K562 (cell line): ENCODE measurements around the gene COMTD1. TPM values are rescaled to one million over a fixed set of nuclear protein-coding genes. Genes with fewer than 3 reads are reported as not detected.

Experiments
- ARHGAP35 ChIP-seq: fragments of 450-650 bp; IDR thresholded peaks from 2 replicates; pipeline ENCODE4 v1.6.1; 2018; ENCODE audit not compliant: partially characterized antibody
- ARID1B ChIP-seq: fragments of 450-650 bp; IDR thresholded peaks from 2 replicates; pipeline ENCODE4 v1.6.1; 2016; ENCODE audit warnings: antibody characterized with exemption, mild to moderate bottlenecking, inconsistent platforms
- ATF4 ChIP-seq: fragments of 450-650 bp; formaldehyde crosslinking; IDR thresholded peaks from 2 replicates; pipeline ENCODE4 v1.4.0; 2022; ENCODE audit warnings: mild to moderate bottlenecking, moderate library complexity
- BRCA1 ChIP-seq, 2 experiments: fragments of 450-650 bp in 1 of 2; sonication (generic) in 1 of 2; formaldehyde crosslinking in 1 of 2; IDR thresholded peaks; 2 replicates each; pipeline versions ENCODE4 v1.5.0 to v1.6.1; 2017 to 2020; ENCODE audit warnings: mild to moderate bottlenecking in 1 of 2, missing genetic modification reagents in 1 of 2
- CBFB ChIP-seq: sonication (generic); formaldehyde crosslinking; IDR thresholded peaks from 2 replicates; pipeline ENCODE4 v1.4.0; 2020; ENCODE audit warnings: mild to moderate bottlenecking, missing genetic modification reagents
- CGGBP1 ChIP-seq: fragments of 250-450 bp; sonication (Bioruptor Pico); IDR thresholded peaks from 2 replicates; pipeline ENCODE4 v1.9.0; 2021; ENCODE audit warnings: mild to moderate bottlenecking
- CREBBP ChIP-seq: IDR thresholded peaks from one replicate; pipeline ENCODE4 v1.6.1; 2012; ENCODE audit warnings: low read depth, mild to moderate bottlenecking, control low read depth, inconsistent platforms, low read length
- DLX4 ChIP-seq: fragments of 250-450 bp; sonication (Bioruptor Pico); IDR thresholded peaks from 2 replicates; pipeline ENCODE4 v1.6.1; 2021; ENCODE audit warnings: mild to moderate bottlenecking
- DNMT1 ChIP-seq: fragments of 450-650 bp; IDR thresholded peaks from 2 replicates; pipeline ENCODE4 v1.6.1; 2016; ENCODE audit warnings: antibody characterized with exemption, mild to moderate bottlenecking
- ETV6 ChIP-seq, 3 experiments: fragments of 150-350 bp in 1 of 3; sonication (generic) in 1 of 3; formaldehyde crosslinking in 1 of 3; IDR thresholded peaks; 2 replicates each; pipeline versions ENCODE4 v1.6.1 to v1.8.0; 2014 to 2022; ENCODE audit warnings: borderline replicate concordance in 2 of 3, low read depth in 2 of 3, antibody characterized with exemption in 1 of 3, low read length in 1 of 3, mild to moderate bottlenecking in 1 of 3, missing genetic modification reagents in 1 of 3
- GATAD2B ChIP-seq: fragments of 450-650 bp; IDR thresholded peaks from 2 replicates; pipeline ENCODE4 v1.6.1; 2017; ENCODE audit warnings: mild to moderate bottlenecking, borderline replicate concordance
- HNRNPUL1 ChIP-seq: fragments of 200-400 bp; formaldehyde crosslinking; IDR thresholded peaks from 2 replicates; pipeline ENCODE4 v1.6.1; 2017; ENCODE audit warnings: low read length
- KAT7 ChIP-seq: sonication (generic); formaldehyde crosslinking; IDR thresholded peaks from 2 replicates; pipeline ENCODE4 v1.8.0; 2022; ENCODE audit warnings: missing genetic modification reagents, mild to moderate bottlenecking, borderline replicate concordance
- MCM3 ChIP-seq: fragments of 450-650 bp; IDR thresholded peaks from 2 replicates; pipeline ENCODE4 v1.6.1; 2016
- NRF1 ChIP-seq, 2 experiments: fragments of 450-650 bp; IDR thresholded peaks in 1 of 2; conservative IDR thresholded peaks in 1 of 2; 2 replicates each; pipeline ENCODE4 v1.6.1; 2014; ENCODE audit warnings: mild to moderate bottlenecking in 2 of 2
- PHF21A ChIP-seq: fragments of 450-650 bp; IDR thresholded peaks from 2 replicates; pipeline ENCODE4 v1.6.1; 2017; ENCODE audit warnings: low read depth, borderline replicate concordance
- POLR2A ChIP-seq: fragments of 450-650 bp; conservative IDR thresholded peaks from 2 replicates; pipeline ENCODE4 v1.6.1; 2016
- RFX7 ChIP-seq: fragments of 250-450 bp; sonication (Bioruptor Pico); IDR thresholded peaks from 2 replicates; pipeline ENCODE4 v1.5.1; 2021; ENCODE audit warnings: mild to moderate bottlenecking
- SRSF9 ChIP-seq: fragments of 200-400 bp; formaldehyde crosslinking; IDR thresholded peaks from 2 replicates; pipeline ENCODE4 v1.6.1; 2017; ENCODE audit warnings: low read depth, low read length, borderline replicate concordance
- TFAP4 ChIP-seq: sonication (generic); formaldehyde crosslinking; IDR thresholded peaks from 2 replicates; pipeline ENCODE4 v1.8.0; 2022; ENCODE audit warnings: missing genetic modification reagents, mild to moderate bottlenecking, moderate library complexity, borderline replicate concordance
- THRAP3 ChIP-seq: fragments of 450-650 bp; IDR thresholded peaks from 2 replicates; pipeline ENCODE4 v1.6.1; 2016; ENCODE audit warnings: mild to moderate bottlenecking, inconsistent platforms, borderline replicate concordance
- YY1 ChIP-seq, 3 experiments: IDR thresholded peaks; 2 replicates each; pipeline ENCODE4 v1.6.1; 2011; ENCODE audit warnings: low read length in 2 of 3, mild to moderate bottlenecking in 2 of 3, moderate library complexity in 2 of 3, borderline replicate concordance in 1 of 3, control low read depth in 1 of 3, low read depth in 1 of 3; ENCODE audit not compliant: insufficient read depth in 3 of 3, insufficient replicate concordance in 2 of 3, control insufficient read depth in 1 of 3, insufficient read length in 1 of 3; ENCODE audit errors: extremely low read depth in 1 of 3
- ZNF212 ChIP-seq: fragments of 450-650 bp; formaldehyde crosslinking; IDR thresholded peaks from 2 replicates; pipeline ENCODE4 v1.4.0; 2020; ENCODE audit warnings: mild to moderate bottlenecking
- ZNF3 ChIP-seq: fragments of 250-450 bp; sonication (Bioruptor Pico); IDR thresholded peaks from 2 replicates; pipeline ENCODE4 v1.5.0; 2021; ENCODE audit warnings: mild to moderate bottlenecking, moderate library complexity
- ZNF766 ChIP-seq: fragments of 200-800 bp; sonication (Bioruptor generic); conservative IDR thresholded peaks from 2 replicates; pipeline ENCODE4 v1.6.1; 2016; ENCODE audit warnings: missing genetic modification characterization, missing compliant biosample characterization
- ZSCAN32 ChIP-seq: fragments of 450-650 bp; formaldehyde crosslinking; IDR thresholded peaks from 2 replicates; pipeline ENCODE4 v1.4.0; 2020; ENCODE audit warnings: mild to moderate bottlenecking, moderate library complexity
- polyA plus RNA-seq, 8 experiments: library from polyadenylated mRNA; depleted of rRNA in 4 of 8; stranded (reverse) in 5 of 8; unstranded in 3 of 8; fragments of >200 nt; fragmentation: Nextera tagmentation in 2 of 8; fragmentation: Illumina TruSeq in 1 of 8; extraction: Ambion mirVana in 2 of 8; extraction: Trizol in 1 of 8; gene quantifications; 2 replicates each; pipeline versions ENCODE4 v1.2.1 to v1.2.3, GENCODE V29; 2011 to 2014; ENCODE audit warnings: inconsistent platforms in 1 of 8, missing spikeins in 1 of 8
- total RNA-seq, 7 experiments: library from RNA; depleted of rRNA in 6 of 7; stranded (reverse); fragments of >200 nt in 6 of 7; fragmentation: Illumina TruSeq in 2 of 7; extraction: Trizol in 2 of 7; gene quantifications; 2 replicates each; pipeline versions ENCODE4 v1.2.1 to v1.2.3, GENCODE V29; 2011 to 2021; ENCODE audit warnings: low replicate concordance in 1 of 7

Gene COMTD1
- total and polyA plus RNA-seq, 9 of the 15 experiments (the other 6 are each of a cell fraction or from before 2014, with no cell fraction given) = 0.41 to 112 (median 13.7) TPM

- no peak for TF ChIP-seq TFAP4
- TF ChIP-seq DLX4 (CRISPR knock-in tag) = no peak
- no peak for TF ChIP-seq ZNF3 (CRISPR knock-in tag)
- no peak for TF ChIP-seq THRAP3
- TF ChIP-seq ETV6 (IDR thresholded peaks at IDR 0.05; ENCODE audit: borderline replicate concordance in 1 of 2, low read depth in 2 of 2, low read length in 1 of 2) = no peak
- no peak for TF ChIP-seq ETV6 (CRISPR knock-in tag; IDR thresholded peaks at IDR 0.05; ENCODE audit: borderline replicate concordance)
- no peak for TF ChIP-seq YY1 (IDR thresholded peaks at IDR 0.05; ENCODE audit: borderline replicate concordance in 1 of 3, control insufficient read depth in 1 of 3, extremely low read depth in 1 of 3, insufficient read depth in 3 of 3, insufficient read length in 1 of 3, insufficient replicate concordance in 2 of 3, low read depth in 1 of 3, low read length in 2 of 3)
- no peak for TF ChIP-seq CBFB (CRISPR knock-in tag)
- TF ChIP-seq MCM3 = no peak
- no peak for TF ChIP-seq ZSCAN32 (CRISPR knock-in tag)
- no peak; the same call in 1 of the 2 replicates for TF ChIP-seq KAT7 (CRISPR knock-in tag)
- 0 out of 2 replicates have a peak, but pooled peaks have one; percentile 58 for TF ChIP-seq CGGBP1
- TF ChIP-seq ZNF212 (CRISPR knock-in tag) = no peak
- no peak for TF ChIP-seq HNRNPUL1
- TF ChIP-seq ATF4 = no peak
- no peak for TF ChIP-seq BRCA1 (IDR thresholded peaks at IDR 0.05)
- 0 out of 2 replicates have a peak, but pooled peaks have one; percentile 32 for TF ChIP-seq BRCA1 (CRISPR knock-in tag; IDR thresholded peaks at IDR 0.05)
- TF ChIP-seq SRSF9 = no peak
- TF ChIP-seq NRF1 (conservative IDR thresholded peaks at IDR 0.05 in 1 of 2, IDR thresholded peaks at IDR 0.05 in 1 of 2) = 0 out of 4 replicates have a peak, but pooled peaks of 1 of the 2 experiments have one; percentile 18
- TF ChIP-seq ZNF766 (CRISPR knock-in tag) = peak; percentile 50; the same call in 1 of the 2 replicates
- TF ChIP-seq POLR2A = no peak; the same call in 1 of the 2 replicates
- no peak for TF ChIP-seq DNMT1
- TF ChIP-seq CREBBP = no peak
- TF ChIP-seq GATAD2B = no peak
- TF ChIP-seq ARHGAP35 = no peak
- no peak for TF ChIP-seq RFX7
- peak; percentile 47; the same call in 1 of the 2 replicates for TF ChIP-seq ARID1B
- TF ChIP-seq PHF21A = no peak
Measured at GRCh38 chr10:75209921-75210281, 25.9 kb downstream of the COMTD1 start (continued).
